COLO668 (cell line): Measurements from ENCODE around the gene KCNIP4.

ENCODE experiments used
- DNase-seq: peaks from one replicate; lab custom pipeline; 2025; ENCODE audit not compliant: unreplicated experiment; lab: John Stamatoyannopoulos, UW

The KCNIP4 gene

GRCh38 chr4:21596521-21596920, 352.1 kb downstream of the KCNIP4 start:
- DNase-seq: no peak

DNA sequence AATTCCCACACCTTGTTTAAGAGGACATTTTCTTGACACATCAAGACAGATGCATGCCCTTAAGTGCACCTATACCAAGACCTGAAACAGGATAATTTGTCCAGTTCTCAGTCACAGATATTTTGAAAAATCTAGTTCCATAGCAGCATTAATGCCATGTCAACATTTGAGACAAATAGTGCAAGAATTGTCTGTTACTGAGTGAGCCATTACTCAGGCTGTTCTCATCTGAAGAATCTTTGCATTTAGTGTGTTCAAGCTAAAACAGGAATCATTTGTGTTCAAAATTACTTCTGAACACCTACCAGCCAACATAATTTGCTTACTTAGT, 354.9 kb downstream of the KCNIP4 start:
- no peak for DNase-seq

DNA sequence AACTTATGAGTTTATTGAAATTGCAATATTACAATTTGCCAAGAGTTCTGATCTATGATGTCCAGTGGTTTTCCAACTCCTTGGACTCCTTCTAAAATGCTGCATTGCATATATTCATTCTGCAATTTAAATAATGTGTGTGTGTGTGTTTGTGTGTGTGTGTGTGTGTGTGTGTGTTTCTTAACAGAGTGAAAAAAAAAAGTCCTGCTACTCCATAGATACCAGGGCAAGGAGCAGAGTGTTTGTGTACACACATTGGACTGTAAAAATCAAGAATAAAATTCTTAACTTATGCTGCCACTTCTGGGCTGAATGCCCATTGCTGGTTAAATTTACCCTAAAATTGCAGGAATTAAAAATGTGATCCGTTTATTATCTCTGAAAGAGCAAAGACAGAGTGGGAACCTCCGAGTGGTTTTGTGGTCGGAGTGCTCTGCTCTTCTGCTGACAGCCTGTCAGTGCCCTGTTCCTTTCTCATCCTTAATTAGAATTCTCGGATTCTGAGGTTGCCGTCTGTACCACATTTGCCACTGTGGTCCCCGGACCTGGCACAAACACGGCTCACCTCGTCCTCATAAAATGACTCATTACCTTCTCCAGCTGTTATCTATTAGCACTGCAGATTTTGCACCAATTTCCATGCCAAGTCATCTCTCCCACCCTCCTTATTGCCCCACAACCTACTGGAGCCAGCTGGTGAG, 355.5 kb downstream of the KCNIP4 start:
- DNase-seq: no peak

- no peak for DNase-seq
These were observed 371.5 kb downstream of the KCNIP4 start for GRCh38 chr4:21577056-21577455.

DNA sequence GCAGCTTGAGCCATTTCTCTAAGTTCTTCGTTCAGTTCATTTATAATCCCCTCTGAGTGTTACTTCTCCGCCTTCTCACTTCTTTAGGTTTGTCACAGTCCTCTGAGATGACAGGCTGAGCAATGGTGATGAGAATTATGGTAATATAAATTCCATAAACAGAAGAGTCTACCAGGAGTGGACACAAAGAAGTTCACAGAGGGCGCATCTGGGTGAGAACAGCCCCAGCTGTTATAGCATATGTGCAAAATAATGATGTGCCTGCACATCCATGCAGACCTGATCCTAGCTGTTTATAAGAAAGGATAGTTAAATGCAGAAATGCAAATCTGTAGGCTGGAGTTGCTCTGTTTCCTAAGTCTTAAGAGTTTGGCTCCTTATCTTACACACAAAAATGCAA, 377.5 kb downstream of the KCNIP4 start:
- DNase-seq: no peak

- DNase-seq: no peak
These were observed 378.9 kb downstream of the KCNIP4 start for GRCh38 chr4:21569638-21570037.

DNA sequence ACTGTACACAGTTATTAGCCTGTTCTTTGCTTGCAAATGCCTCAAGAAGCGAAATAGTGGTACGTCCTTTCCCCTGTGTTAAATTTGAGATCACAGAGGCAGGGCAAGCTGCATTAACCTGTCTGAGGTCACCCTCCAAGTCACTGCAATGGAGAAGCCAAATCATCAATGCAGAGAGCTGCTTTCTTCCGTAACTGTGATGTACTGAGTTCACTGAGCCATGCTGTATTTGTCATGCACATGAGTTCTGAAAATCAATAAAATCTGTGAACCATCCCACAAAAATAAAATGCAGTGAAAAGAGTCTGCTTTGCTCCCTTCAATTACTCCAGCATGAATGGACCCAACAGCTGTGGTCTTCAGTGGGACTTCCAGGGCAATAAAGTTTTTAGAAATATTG, 393.5 kb downstream of the KCNIP4 start:
- no peak for DNase-seq

GRCh38 chr4:21554500-21554899, 394.1 kb downstream of the KCNIP4 start:
- DNase-seq: no peak

- no peak for DNase-seq
These were observed 394.5 kb downstream of the KCNIP4 start for GRCh38 chr4:21554066-21554465.

GRCh38 chr4:21552455-21552854, 396.1 kb downstream of the KCNIP4 start:
- DNase-seq: no peak

GRCh38 chr4:21544955-21545354, 403.6 kb downstream of the KCNIP4 start:
- no peak for DNase-seq

DNA sequence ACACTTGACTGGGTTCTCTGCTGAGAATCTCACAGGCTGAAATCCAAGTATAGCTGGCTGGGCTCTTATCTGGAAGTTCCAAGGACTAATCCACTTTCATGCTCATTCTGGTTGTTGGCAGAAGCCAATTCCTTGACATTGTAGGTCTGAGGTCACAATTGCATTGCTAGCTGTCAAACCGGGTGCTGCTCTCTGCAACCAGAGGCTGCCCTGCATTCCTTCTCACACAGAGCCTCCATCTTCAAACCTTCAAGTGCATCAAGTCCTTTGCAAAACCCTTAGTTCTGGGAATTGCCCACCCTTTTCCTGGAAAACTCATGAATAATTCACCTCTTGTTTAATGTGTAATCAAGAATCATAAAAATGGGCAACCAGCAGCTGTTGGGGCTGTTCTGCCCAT, 404.2 kb downstream of the KCNIP4 start:
- no peak for DNase-seq

GRCh38 chr4:21543514-21543913, 405.1 kb downstream of the KCNIP4 start:
- no peak for DNase-seq

GRCh38 chr4:21535898-21536297, 412.7 kb downstream of the KCNIP4 start:
- DNase-seq: no peak

DNA sequence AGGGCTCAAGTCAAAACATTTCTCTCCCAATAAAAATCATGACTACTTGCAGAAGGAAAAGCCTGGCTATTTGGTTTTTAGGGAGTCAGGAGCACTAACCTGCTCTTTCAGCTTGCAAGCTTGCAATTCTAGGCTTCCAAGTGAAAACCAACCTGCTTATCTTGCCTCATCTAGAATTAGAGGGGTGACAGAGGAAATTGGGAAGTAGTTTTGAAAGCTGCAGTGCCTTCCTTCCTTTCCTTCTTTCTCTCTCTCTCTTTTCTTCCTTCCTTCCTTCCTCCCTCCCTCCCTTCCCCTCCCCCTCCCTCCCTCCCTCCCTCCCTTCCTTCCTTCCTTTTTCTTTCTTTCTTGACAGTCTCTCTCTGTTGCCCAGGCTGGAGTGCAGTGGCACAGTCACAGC, 417.5 kb downstream of the KCNIP4 start:
- DNase-seq: no peak

- no peak for DNase-seq
These were observed 419.4 kb downstream of the KCNIP4 start for GRCh38 chr4:21529214-21529613.

DNA sequence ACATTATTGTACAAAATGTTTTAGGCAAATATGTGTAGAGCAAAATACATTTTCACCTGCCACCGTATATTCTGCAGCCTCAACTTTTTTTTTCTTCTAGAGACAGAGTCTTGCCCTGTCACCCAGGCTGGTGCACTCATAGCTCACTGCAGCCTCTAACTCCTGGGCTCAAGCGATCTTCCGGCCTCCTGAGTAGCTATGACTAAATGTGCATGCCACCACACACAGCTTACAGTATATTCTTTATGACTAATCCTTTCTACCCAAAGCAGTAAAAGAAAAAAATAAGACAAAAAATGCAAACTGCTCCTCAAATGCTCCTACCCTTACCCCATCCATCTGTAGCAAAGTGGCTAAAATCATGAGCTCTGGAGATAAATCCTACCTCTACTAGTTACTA, 426.3 kb downstream of the KCNIP4 start:
- no peak for DNase-seq

DNA sequence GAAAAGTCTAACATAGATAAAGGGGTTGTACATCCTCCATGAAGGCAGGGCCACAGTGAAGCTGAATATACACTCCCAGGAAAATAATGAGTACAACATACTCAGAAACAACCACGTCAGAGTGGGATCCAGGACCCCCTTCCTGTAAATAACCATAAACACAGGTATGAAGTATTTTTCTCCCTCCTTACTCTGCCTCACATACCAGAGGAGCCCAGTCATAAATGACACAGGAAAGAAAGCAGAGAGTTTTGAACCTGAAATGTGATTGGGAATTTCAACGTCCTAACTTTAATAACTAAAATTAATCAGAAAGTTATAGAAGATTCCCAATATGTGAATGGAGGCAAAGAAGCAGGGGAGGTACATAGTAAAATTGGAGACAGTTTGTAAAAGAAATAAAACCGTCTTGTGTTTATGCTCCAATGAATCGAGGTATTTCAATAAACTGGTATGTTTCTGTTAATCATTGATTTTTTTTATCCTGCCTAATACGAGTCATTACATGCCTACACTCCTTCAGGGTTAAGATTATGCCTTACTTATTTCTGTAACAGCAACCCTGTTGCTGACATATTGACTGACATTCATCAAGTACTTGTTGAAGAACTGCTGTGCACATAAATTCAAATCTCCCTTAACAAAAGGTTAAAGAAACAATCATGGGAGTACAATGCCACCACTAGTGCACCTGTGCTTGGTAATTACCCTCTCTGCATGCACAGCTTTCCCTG, 431.3 kb downstream of the KCNIP4 start:
- DNase-seq: no peak

GRCh38 chr4:21514022-21514694, 434.4 kb downstream of the KCNIP4 start:
- DNase-seq: no peak

- no peak for DNase-seq
These were observed 436.2 kb downstream of the KCNIP4 start for GRCh38 chr4:21512353-21512752.

DNA sequence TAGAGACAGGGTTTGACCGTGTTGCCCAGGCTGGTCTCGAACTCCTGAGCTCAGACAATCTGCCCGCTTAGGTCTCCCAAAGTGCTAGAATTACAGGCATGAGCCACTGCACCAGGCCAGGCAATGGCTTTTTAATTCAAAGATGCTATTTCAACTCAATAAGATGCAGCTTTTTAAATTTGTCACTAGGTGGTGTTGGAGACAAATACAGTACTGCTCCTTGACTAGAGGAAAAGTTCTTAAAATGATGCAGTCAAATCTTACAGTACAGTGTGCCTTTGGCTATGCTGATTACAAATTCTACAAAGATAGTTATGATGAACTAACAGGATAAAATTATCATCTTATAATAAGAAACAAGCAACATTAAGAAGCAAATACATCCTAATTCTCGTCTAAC, 441.1 kb downstream of the KCNIP4 start:
- DNase-seq: no peak

- DNase-seq: no peak
These were observed 457.9 kb downstream of the KCNIP4 start for GRCh38 chr4:21490682-21491081.
